SK-N-SH (cell line): ENCODE results near the gene ENKD1. TPM values are rescaled to one million over a fixed set of nuclear protein-coding genes. Genes with fewer than 3 reads are reported as not detected.

Experiments used
- CTCF ChIA-PET: fragments of 300-600, 350-600 bp; formaldehyde crosslinking; extraction: SDS; loops from one replicate; lab custom pipeline; 2021; lab: Yijun Ruan, JAX
- POLR2A ChIA-PET: fragments of 350-600 bp; sonication (Branson Sonifier 250); formaldehyde crosslinking; extraction: SDS; loops from one replicate; lab custom pipeline; 2020; ENCODE audit warnings: antibody characterized with exemption, inconsistent platforms; lab: Yijun Ruan, JAX
- DNase-seq: peaks from one replicate; pipeline ENCODE4 v3.0.0; 2012
- H2AFZ ChIP-seq: fragments of 200-600 bp; sonication (generic); 2 replicates; pipeline ENCODE4 v1.8.1; 2016; ENCODE audit warnings: antibody characterized with exemption, mild to moderate bottlenecking, low read depth
- H3F3A ChIP-seq: fragments of 200-600 bp; sonication (generic); replicated peaks from 2 replicates; pipeline ENCODE3; 2016; ENCODE audit warnings: antibody characterized with exemption, mild to moderate bottlenecking; ENCODE audit not compliant: insufficient read depth
- H3K27ac ChIP-seq, 2 experiments: fragments of 200-500 bp in 1 of 2; fragments of 200-600 bp in 1 of 2; sonication (Bioruptor generic) in 1 of 2; sonication (generic), shearing (Covaris generic) in 1 of 2; 2 replicates each; pipeline versions ENCODE4 v1.5.1 to v1.6.1; 2014 to 2016; ENCODE audit warnings: low read depth in 2 of 2, inconsistent platforms in 1 of 2, low read length in 1 of 2, mild to moderate bottlenecking in 1 of 2, mixed read lengths in 1 of 2
- H3K27me3 ChIP-seq: fragments of 200-600 bp; sonication (generic), shearing (Covaris generic); 2 replicates; pipeline ENCODE4 v1.6.1; 2016; ENCODE audit warnings: mixed run types; ENCODE audit not compliant: insufficient read depth
- H3K36me3 ChIP-seq, 2 experiments: fragments of 200-500 bp in 1 of 2; fragments of 200-600 bp in 1 of 2; sonication (Bioruptor generic) in 1 of 2; sonication (generic) in 1 of 2; replicated peaks in 1 of 2; 2 replicates each; pipeline versions ENCODE3 to v1.5.1; 2014 to 2016; ENCODE audit warnings: low read length in 1 of 2, mild to moderate bottlenecking in 1 of 2; ENCODE audit not compliant: insufficient read depth in 2 of 2, control insufficient read depth in 1 of 2
- H3K4me1 ChIP-seq, 2 experiments: fragments of 200-500 bp in 1 of 2; fragments of 200-600 bp in 1 of 2; sonication (Bioruptor generic) in 1 of 2; sonication (generic), shearing (Covaris generic) in 1 of 2; 2 replicates each; pipeline versions ENCODE4 v1.5.1 to v1.6.1; 2014 to 2016; ENCODE audit warnings: low read depth in 1 of 2, low read length in 1 of 2, mixed run types in 1 of 2; ENCODE audit not compliant: insufficient read depth in 2 of 2, control insufficient read depth in 1 of 2
- H3K4me2 ChIP-seq: fragments of 200-600 bp; sonication (generic), shearing (Covaris generic); 2 replicates; pipeline ENCODE4 v1.6.1; 2017; ENCODE audit warnings: mixed run types
- H3K4me3 ChIP-seq, 2 experiments: fragments of 200-500 bp in 1 of 2; fragments of 200-600 bp in 1 of 2; sonication (Bioruptor generic) in 1 of 2; sonication (generic), shearing (Covaris generic) in 1 of 2; 2 replicates each; pipeline versions ENCODE4 v1.5.1 to v1.8.1; 2014 to 2016; ENCODE audit warnings: low read depth in 2 of 2, inconsistent platforms in 1 of 2, low read length in 1 of 2, mild to moderate bottlenecking in 1 of 2, mixed read lengths in 1 of 2, moderate library complexity in 1 of 2
- H3K79me2 ChIP-seq: fragments of 200-600 bp; sonication (generic); 2 replicates; pipeline ENCODE4 v1.8.1; 2017; ENCODE audit warnings: mild to moderate bottlenecking; ENCODE audit not compliant: insufficient read depth
- H3K9ac ChIP-seq: fragments of 200-600 bp; sonication (generic); 2 replicates; pipeline ENCODE4 v1.6.1; 2017; ENCODE audit warnings: mixed run types
- H3K9me2 ChIP-seq: fragments of 200-600 bp; sonication (generic); 2 replicates; pipeline ENCODE4 v1.6.1; 2017; ENCODE audit warnings: mixed run types
- H3K9me3 ChIP-seq: fragments of 200-600 bp; sonication (generic); 2 replicates; pipeline ENCODE4 v1.6.1; 2017; ENCODE audit warnings: mixed run types, mild to moderate bottlenecking, moderate library complexity
- H4K20me1 ChIP-seq: fragments of 200-600 bp; sonication (generic); 2 replicates; pipeline ENCODE4 v1.6.1; 2017; ENCODE audit warnings: mild to moderate bottlenecking, mixed run types; ENCODE audit not compliant: insufficient read depth
- EZH2phosphoT487 ChIP-seq: fragments of 200-600 bp; sonication (generic); IDR thresholded peaks from 2 replicates; pipeline ENCODE4 v1.6.1; 2017; ENCODE audit warnings: low read depth, mixed run types, mild to moderate bottlenecking, antibody characterized with exemption, moderate library complexity, borderline replicate concordance
- GABPA ChIP-seq: IDR thresholded peaks from 2 replicates; pipeline ENCODE4 v1.4.0; 2012; ENCODE audit warnings: low read depth, mild to moderate bottlenecking
- GATA2 ChIP-seq: sonication (generic); formaldehyde crosslinking; IDR thresholded peaks from 2 replicates; pipeline ENCODE4 v1.5.0; 2020; ENCODE audit warnings: mild to moderate bottlenecking, missing genetic modification reagents
- JUND ChIP-seq: IDR thresholded peaks from 2 replicates; pipeline ENCODE4 v1.4.0; 2012
- NFIC ChIP-seq: IDR thresholded peaks from 2 replicates; pipeline ENCODE4 v1.4.0; 2012; ENCODE audit warnings: borderline replicate concordance
- POLR2AphosphoS5 ChIP-seq: IDR thresholded peaks from 2 replicates; pipeline ENCODE4 v1.6.1; 2012; ENCODE audit warnings: low read depth, low read length
- RAD21 ChIP-seq: IDR thresholded peaks from 2 replicates; pipeline ENCODE4 v1.6.1; 2012; ENCODE audit warnings: mild to moderate bottlenecking, low read length
- RXRA ChIP-seq: IDR thresholded peaks from 2 replicates; pipeline ENCODE4 v1.4.0; 2012; ENCODE audit warnings: low read depth, mild to moderate bottlenecking, borderline replicate concordance
- SMC3 ChIP-seq: IDR thresholded peaks from 2 replicates; pipeline ENCODE4 v1.6.1; 2012; ENCODE audit warnings: low read depth, low read length, improper control_type of control experiment
- TEAD4 ChIP-seq: IDR thresholded peaks from 2 replicates; pipeline ENCODE4 v1.4.0; 2012; ENCODE audit warnings: mild to moderate bottlenecking, borderline replicate concordance; ENCODE audit not compliant: insufficient read depth
- YY1 ChIP-seq: IDR thresholded peaks from 2 replicates; pipeline ENCODE4 v1.4.0; 2012; ENCODE audit warnings: low read depth, mild to moderate bottlenecking
- WGBS: methylation state at CpG from one replicate; pipeline ENCODE4 v1.1.6; 2017; ENCODE audit warnings: low lambda C conversion rate; 5-methylcytosine and 5-hydroxymethylcytosine counted together
- polyA plus RNA-seq, 3 experiments: library from polyadenylated mRNA; depleted of rRNA; stranded (reverse); fragments of >200 nt; gene quantifications; 2 replicates each; pipeline ENCODE4 v1.2.3, GENCODE V29; 2012
- TF ChIP-seq, protein P1 (sequence below): IDR thresholded peaks from 2 replicates; pipeline ENCODE4 v1.6.1; 2012; ENCODE audit warnings: mild to moderate bottlenecking, low read depth, low read length, moderate library complexity
- TF ChIP-seq, protein P2 (sequence below): fragments of 150-350 bp; IDR thresholded peaks from 2 replicates; pipeline ENCODE4 v1.6.1; 2016; ENCODE audit warnings: mild to moderate bottlenecking, low read depth, low read length
- TF ChIP-seq, protein P3 (sequence below): fragments of 200-600 bp; sonication (generic); IDR thresholded peaks from 2 replicates; pipeline ENCODE4 v1.6.1; 2017; ENCODE audit warnings: antibody characterized with exemption, mild to moderate bottlenecking, moderate library complexity

The ENKD1 gene
- polyA plus RNA-seq, 1 of the 3 experiments (the other 2 are of a cell fraction) = 21.0 TPM

DNA sequence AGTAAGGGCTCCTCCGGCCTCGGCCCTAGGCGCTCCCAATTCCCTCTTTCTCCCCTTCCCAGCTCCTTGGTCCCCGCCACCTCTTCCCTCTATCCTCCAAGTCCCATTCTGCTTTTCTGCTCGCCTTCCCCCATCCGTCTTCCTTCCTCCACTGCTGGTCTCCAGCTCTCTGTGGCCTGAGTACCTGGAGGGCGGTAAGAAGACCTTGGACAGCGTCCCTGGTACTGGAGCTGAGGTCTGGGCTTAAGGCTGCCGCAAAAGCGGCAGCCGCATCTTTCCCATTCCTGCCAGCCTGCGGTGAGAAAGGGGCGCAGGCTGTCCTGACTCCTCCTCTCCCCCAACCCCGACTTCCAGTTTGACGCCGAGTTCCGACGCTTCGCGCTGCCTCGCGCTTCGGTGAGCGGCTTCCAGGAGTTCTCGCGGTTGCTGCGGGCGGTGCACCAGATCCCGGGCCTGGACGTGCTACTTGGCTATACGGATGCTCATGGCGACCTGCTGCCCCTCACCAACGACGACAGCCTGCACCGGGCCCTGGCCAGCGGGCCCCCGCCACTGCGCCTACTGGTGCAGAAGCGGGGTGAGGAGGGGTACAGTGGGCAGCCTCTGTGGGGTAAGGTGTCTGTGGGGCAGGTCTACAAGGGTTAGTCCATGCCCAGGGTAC is 5.3 kb downstream of the ENKD1 start:
- H3K9ac ChIP-seq = no peak overlapping the region
- no peaks in the 10 kb centered on the region for H3K9me2 ChIP-seq
- CTCF ChIA-PET = interaction anchor here (0.7 to 18.3 kb wide), 8 partner anchors 9 to 155 kb away, joined by 3 to 246 read pairs (median 8); partner anchors contain the start of genes CARMIL2 and CTCF
- no peak for TF ChIP-seq RXRA
- TF ChIP-seq, protein P1, sequence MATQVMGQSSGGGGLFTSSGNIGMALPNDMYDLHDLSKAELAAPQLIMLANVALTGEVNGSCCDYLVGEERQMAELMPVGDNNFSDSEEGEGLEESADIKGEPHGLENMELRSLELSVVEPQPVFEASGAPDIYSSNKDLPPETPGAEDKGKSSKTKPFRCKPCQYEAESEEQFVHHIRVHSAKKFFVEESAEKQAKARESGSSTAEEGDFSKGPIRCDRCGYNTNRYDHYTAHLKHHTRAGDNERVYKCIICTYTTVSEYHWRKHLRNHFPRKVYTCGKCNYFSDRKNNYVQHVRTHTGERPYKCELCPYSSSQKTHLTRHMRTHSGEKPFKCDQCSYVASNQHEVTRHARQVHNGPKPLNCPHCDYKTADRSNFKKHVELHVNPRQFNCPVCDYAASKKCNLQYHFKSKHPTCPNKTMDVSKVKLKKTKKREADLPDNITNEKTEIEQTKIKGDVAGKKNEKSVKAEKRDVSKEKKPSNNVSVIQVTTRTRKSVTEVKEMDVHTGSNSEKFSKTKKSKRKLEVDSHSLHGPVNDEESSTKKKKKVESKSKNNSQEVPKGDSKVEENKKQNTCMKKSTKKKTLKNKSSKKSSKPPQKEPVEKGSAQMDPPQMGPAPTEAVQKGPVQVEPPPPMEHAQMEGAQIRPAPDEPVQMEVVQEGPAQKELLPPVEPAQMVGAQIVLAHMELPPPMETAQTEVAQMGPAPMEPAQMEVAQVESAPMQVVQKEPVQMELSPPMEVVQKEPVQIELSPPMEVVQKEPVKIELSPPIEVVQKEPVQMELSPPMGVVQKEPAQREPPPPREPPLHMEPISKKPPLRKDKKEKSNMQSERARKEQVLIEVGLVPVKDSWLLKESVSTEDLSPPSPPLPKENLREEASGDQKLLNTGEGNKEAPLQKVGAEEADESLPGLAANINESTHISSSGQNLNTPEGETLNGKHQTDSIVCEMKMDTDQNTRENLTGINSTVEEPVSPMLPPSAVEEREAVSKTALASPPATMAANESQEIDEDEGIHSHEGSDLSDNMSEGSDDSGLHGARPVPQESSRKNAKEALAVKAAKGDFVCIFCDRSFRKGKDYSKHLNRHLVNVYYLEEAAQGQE = peak; percentile 96
- peak overlapping the region; percentile 53 to 77; a peak in 3 of 4 replicates for H3K27ac ChIP-seq
- H3K4me2 ChIP-seq = peak overlapping the region; percentile 93; the same call in 1 of the 2 replicates
- peaks cover 20% of the 10 kb centered on the region for H3K79me2 ChIP-seq
- peaks cover 11% of the 10 kb centered on the region for H3F3A ChIP-seq
- H3K27me3 ChIP-seq = no peaks in the 10 kb centered on the region
- POLR2A ChIA-PET = interaction anchor here (1.4 kb wide), 1 partner anchor 132 kb away, joined by 8 read pairs; the partner anchor contains the start of gene RIPOR1
- DNase-seq = peak; percentile 63
- peaks cover 0 to 26% of the 10 kb centered on the region in 2 experiments for H3K36me3 ChIP-seq
- 0 out of 2 replicates have a peak, but pooled peaks cover 3% of the 10 kb centered on the region for H4K20me1 ChIP-seq
- H3K4me1 ChIP-seq = peaks cover 0 to 29% of the 10 kb centered on the region in 2 experiments; a peak in 1 of 4 replicates
- no peaks in the 10 kb centered on the region for H3K9me3 ChIP-seq
- H3K4me3 ChIP-seq = peak overlapping the region; percentile 49 to 97; a peak in 3 of 4 replicates
- no peak overlapping the region for H2AFZ ChIP-seq
- 32% methylated on average over 28 of the region's 39 CpGs for WGBS

DNA sequence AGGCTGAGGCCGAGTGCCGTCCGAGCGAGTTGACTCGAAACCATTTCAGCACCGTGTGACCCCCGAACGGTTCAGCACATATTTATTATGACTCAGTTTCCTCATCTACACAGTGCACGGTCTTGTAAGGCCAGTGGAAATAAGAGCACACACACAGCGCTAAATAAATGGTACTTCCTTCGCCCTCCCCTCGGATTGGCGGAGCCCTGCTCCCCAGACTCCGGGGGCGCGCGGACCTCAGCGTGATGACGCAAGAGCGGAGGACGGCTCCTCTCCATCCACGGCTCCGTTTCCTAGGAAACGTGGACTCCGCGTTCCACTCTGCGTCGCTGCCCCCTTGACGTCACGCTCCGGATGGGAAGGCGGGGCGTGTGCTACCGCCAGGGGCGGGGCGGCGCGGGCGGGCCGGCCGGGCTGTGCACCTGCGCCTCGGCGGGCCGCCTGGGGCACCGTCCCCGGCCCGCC is 6.0 kb downstream of the ENKD1 start, which contains the start of gene PARD6A:
Gene PARD6A, plus strand, starts transcription at position 397 of the 465 bp plus-strand sequence. CDS start 79 bp downstream, outside the sequence.
- 0% methylated on average over 9 of the region's 48 CpGs for WGBS
- POLR2A ChIA-PET = interaction anchor here (0.6 to 1.4 kb wide), 11 partner anchors 8 to 274 kb away, joined by 3 to 8 read pairs (median 4); partner anchors contain the start of genes CARMIL2, CTCF, RANBP10 and RIPOR1
- H3K27ac ChIP-seq = peak within 1 kb of the TSS; percentile 94 to 95
- TF ChIP-seq GABPA (peak; percentile 48; the same call in 1 of the 2 replicates), RAD21 (no peak), TEAD4 (no peak), GATA2 (CRISPR knock-in tag) (no peak), SMC3 (no peak), EZH2phosphoT487 (no peak), JUND (no peak), YY1 (no peak), POLR2AphosphoS5 (no peak), NFIC (no peak)
- TF ChIP-seq, protein P2, sequence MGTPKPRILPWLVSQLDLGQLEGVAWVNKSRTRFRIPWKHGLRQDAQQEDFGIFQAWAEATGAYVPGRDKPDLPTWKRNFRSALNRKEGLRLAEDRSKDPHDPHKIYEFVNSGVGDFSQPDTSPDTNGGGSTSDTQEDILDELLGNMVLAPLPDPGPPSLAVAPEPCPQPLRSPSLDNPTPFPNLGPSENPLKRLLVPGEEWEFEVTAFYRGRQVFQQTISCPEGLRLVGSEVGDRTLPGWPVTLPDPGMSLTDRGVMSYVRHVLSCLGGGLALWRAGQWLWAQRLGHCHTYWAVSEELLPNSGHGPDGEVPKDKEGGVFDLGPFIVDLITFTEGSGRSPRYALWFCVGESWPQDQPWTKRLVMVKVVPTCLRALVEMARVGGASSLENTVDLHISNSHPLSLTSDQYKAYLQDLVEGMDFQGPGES = no peak
- TF ChIP-seq, protein P3, sequence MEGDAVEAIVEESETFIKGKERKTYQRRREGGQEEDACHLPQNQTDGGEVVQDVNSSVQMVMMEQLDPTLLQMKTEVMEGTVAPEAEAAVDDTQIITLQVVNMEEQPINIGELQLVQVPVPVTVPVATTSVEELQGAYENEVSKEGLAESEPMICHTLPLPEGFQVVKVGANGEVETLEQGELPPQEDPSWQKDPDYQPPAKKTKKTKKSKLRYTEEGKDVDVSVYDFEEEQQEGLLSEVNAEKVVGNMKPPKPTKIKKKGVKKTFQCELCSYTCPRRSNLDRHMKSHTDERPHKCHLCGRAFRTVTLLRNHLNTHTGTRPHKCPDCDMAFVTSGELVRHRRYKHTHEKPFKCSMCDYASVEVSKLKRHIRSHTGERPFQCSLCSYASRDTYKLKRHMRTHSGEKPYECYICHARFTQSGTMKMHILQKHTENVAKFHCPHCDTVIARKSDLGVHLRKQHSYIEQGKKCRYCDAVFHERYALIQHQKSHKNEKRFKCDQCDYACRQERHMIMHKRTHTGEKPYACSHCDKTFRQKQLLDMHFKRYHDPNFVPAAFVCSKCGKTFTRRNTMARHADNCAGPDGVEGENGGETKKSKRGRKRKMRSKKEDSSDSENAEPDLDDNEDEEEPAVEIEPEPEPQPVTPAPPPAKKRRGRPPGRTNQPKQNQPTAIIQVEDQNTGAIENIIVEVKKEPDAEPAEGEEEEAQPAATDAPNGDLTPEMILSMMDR = no peak
- TF ChIP-seq, protein P1 = no peak

More for the DNA sequence above, 6.0 kb downstream of the ENKD1 start, which contains the start of gene PARD6A:
- Histone ChIP-seq H2AFZ (peak within 1 kb of the TSS; percentile 89), H3K27me3 (no peaks in the 10 kb centered on the region), H3K4me1 (peaks cover 0 to 25% of the 10 kb centered on the region in 2 experiments; a peak in 1 of 4 replicates), H3K36me3 (peaks cover 0 to 26% of the 10 kb centered on the region in 2 experiments), H4K20me1 (0 out of 2 replicates have a peak, but pooled peaks cover 3% of the 10 kb centered on the region), H3K4me3 (peak within 1 kb of the TSS; percentile 87 to 97), H3K9me2 (no peaks in the 10 kb centered on the region), H3F3A (peaks cover 12% of the 10 kb centered on the region), H3K79me2 (peaks cover 17% of the 10 kb centered on the region), H3K9me3 (no peaks in the 10 kb centered on the region), H3K4me2 (peak within 1 kb of the TSS; percentile 93), H3K9ac (peak within 1 kb of the TSS; percentile 82)
- CTCF ChIA-PET = interaction anchor here (0.9 to 18.3 kb wide), 9 partner anchors 12 to 168 kb away, joined by 3 to 246 read pairs (median 7); partner anchors contain the start of genes CARMIL2 and CTCF
- DNase-seq = peak; percentile 99
